Measurements from ENCODE around the gene NPAS1. TPM values are rescaled to one million over a fixed set of nuclear protein-coding genes. Genes with fewer than 3 reads are reported as not detected.

NPAS1 gene
- total RNA-seq, 1 experiment from 2014 or later: 1.2 TPM

DNA sequence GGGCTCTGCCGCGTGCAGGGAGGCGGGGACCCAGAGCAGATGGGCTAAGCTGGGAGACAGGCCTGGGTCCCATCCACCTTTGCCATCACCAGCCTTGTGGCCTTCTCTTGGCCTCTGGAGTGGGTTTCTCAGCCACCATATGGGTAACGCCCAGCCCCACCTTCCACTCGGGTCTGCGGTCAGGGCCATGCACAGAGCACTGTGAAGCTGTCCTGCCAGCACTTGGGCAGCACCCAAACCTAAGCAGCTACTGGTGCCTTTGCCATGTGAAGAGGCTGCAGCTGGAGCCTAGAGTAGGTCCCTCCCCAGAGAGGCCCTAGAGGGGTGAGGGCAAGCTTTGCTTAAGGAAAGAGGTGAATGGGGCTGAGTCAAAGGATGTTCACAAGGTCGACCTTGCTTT lies 24.1 kb upstream of the NPAS1 start:
- CTCF ChIA-PET: interaction anchor here (0.6 kb wide), 1 partner anchor 12 kb away, joined by 3 read pairs; no protein-coding TSS in a partner anchor
- H3K27ac Mint-ChIP-seq (ENCODE audit: unreplicated experiment): no peak overlapping the region
- intact Hi-C loops (cut with micrococcal nuclease; ENCODE audit: unreplicated experiment): loop anchor here (10.0 kb wide), 1 partner anchor 241 kb away; no protein-coding TSS in a partner anchor

GRCh38 chr19:46998445-46999125 lies 21.1 kb upstream of the NPAS1 start:
- no TSS peak for BruUV-seq (replicated peaks)
- peaks cover 52% of the 10 kb centered on the region for H3K36me3 Mint-ChIP-seq (ENCODE audit: insufficient read depth, unreplicated experiment)
- no peak for DNase-seq
- no peak for TF ChIP-seq CTCF (IDR thresholded peaks at IDR 0.05; ENCODE audit: unreplicated experiment)
- intact Hi-C loops (cut with micrococcal nuclease; ENCODE audit: unreplicated experiment): loop anchor here (10.0 kb wide), 1 partner anchor 244 kb away; no protein-coding TSS in a partner anchor
- H3K27ac Mint-ChIP-seq (ENCODE audit: unreplicated experiment): no peak overlapping the region
- H3K9me3 Mint-ChIP-seq (ENCODE audit: low read depth, unreplicated experiment): no peaks in the 10 kb centered on the region
- no peaks in the 10 kb centered on the region for H3K4me1 Mint-ChIP-seq (ENCODE audit: low read depth, unreplicated experiment)
- H3K27me3 Mint-ChIP-seq (ENCODE audit: unreplicated experiment): no peaks in the 10 kb centered on the region
- no peak overlapping the region for H3K4me3 Mint-ChIP-seq (ENCODE audit: low read depth, unreplicated experiment)
- CTCF ChIA-PET: no interaction called here

More for the DNA sequence above, 24.1 kb upstream of the NPAS1 start:
- H3K36me3 Mint-ChIP-seq (ENCODE audit: insufficient read depth, unreplicated experiment): peaks cover 41% of the 10 kb centered on the region
- DNase-seq: no peak
- no peaks in the 10 kb centered on the region for H3K4me1 Mint-ChIP-seq (ENCODE audit: low read depth, unreplicated experiment)
- no TSS peak for BruUV-seq (replicated peaks)
- H3K4me3 Mint-ChIP-seq (ENCODE audit: low read depth, unreplicated experiment): no peak overlapping the region
- no peaks in the 10 kb centered on the region for H3K27me3 Mint-ChIP-seq (ENCODE audit: unreplicated experiment)
- no peaks in the 10 kb centered on the region for H3K9me3 Mint-ChIP-seq (ENCODE audit: low read depth, unreplicated experiment)
- no peak for TF ChIP-seq CTCF (IDR thresholded peaks at IDR 0.05; ENCODE audit: unreplicated experiment)

GRCh38 chr19:46999377-46999776 lies 20.3 kb upstream of the NPAS1 start:
- H3K9me3 Mint-ChIP-seq (ENCODE audit: low read depth, unreplicated experiment): no peaks in the 10 kb centered on the region
- no peak overlapping the region for H3K27ac Mint-ChIP-seq (ENCODE audit: unreplicated experiment)
- CTCF ChIA-PET: no interaction called here
- BruUV-seq (replicated peaks): no TSS peak
- no peaks in the 10 kb centered on the region for H3K27me3 Mint-ChIP-seq (ENCODE audit: unreplicated experiment)
- H3K36me3 Mint-ChIP-seq (ENCODE audit: insufficient read depth, unreplicated experiment): peaks cover 52% of the 10 kb centered on the region
- no peak for DNase-seq
- TF ChIP-seq CTCF (IDR thresholded peaks at IDR 0.05; ENCODE audit: unreplicated experiment): no peak
- intact Hi-C loops (cut with micrococcal nuclease; ENCODE audit: unreplicated experiment): loop anchor here (10.0 kb wide), 1 partner anchor 245 kb away; no protein-coding TSS in a partner anchor
- no peak overlapping the region for H3K4me3 Mint-ChIP-seq (ENCODE audit: low read depth, unreplicated experiment)
- no peaks in the 10 kb centered on the region for H3K4me1 Mint-ChIP-seq (ENCODE audit: low read depth, unreplicated experiment)

DNA sequence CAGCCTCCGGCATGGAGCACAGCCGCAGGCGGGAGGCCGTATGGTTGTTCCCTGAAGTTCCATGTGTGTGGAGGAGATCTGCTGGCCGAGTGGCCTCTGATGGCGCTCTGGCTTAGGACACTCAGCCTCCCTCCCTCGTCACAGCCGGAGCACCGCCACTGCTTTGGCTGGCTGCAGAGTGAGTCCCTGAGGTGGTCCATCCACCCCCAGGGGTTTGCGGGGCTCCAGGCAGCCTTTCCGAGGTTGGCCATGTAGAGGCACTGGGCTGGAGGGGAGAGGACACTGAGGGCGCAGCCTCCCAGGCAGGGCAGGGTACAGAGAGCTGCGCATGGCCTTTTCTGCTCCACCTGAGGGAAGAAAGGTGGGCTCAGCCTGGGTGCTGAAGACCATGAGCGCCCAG lies 19.8 kb upstream of the NPAS1 start:
- peaks cover 49% of the 10 kb centered on the region for H3K36me3 Mint-ChIP-seq (ENCODE audit: insufficient read depth, unreplicated experiment)
- intact Hi-C loops (cut with micrococcal nuclease; ENCODE audit: unreplicated experiment): loop anchor here (10.0 kb wide), 1 partner anchor 245 kb away; no protein-coding TSS in a partner anchor
- H3K4me1 Mint-ChIP-seq (ENCODE audit: low read depth, unreplicated experiment): no peaks in the 10 kb centered on the region
- no peaks in the 10 kb centered on the region for H3K9me3 Mint-ChIP-seq (ENCODE audit: low read depth, unreplicated experiment)
- no peaks in the 10 kb centered on the region for H3K27me3 Mint-ChIP-seq (ENCODE audit: unreplicated experiment)
- no peak for TF ChIP-seq CTCF (IDR thresholded peaks at IDR 0.05; ENCODE audit: unreplicated experiment)
- no peak overlapping the region for H3K27ac Mint-ChIP-seq (ENCODE audit: unreplicated experiment)
- no peak overlapping the region for H3K4me3 Mint-ChIP-seq (ENCODE audit: low read depth, unreplicated experiment)
- no TSS peak for BruUV-seq (replicated peaks)
- CTCF ChIA-PET: no interaction called here
- DNase-seq: no peak

Data from Calu3 (cell line).